ENCODE measurements around the gene UBE2J2. TPM values are rescaled to one million over a fixed set of nuclear protein-coding genes. Genes with fewer than 3 reads are reported as not detected.
A peak's percentile ranks its signal among the peaks of the same experiment; 100 is the strongest.

UBE2J2 gene
- total and polyA plus RNA-seq, 2 of the 13 experiments (the other 11 are each of a cell fraction or from before 2014, with no cell fraction given) = 25.4 to 29.4 TPM

GRCh38 chr1:1231400-1232207 lies 42.0 kb downstream of the UBE2J2 start, which contains the start of gene SDF4 (continued):
- no peak for TF ChIP-seq ISL2 (CRISPR knock-in tag; IDR thresholded peaks at IDR 0.05)
- peak; percentile 92 for TF ChIP-seq GMEB1 (CRISPR knock-in tag; IDR thresholded peaks at IDR 0.05; ENCODE audit: borderline replicate concordance)
- TF ChIP-seq SAP130 (CRISPR knock-in tag; IDR thresholded peaks at IDR 0.05; ENCODE audit: low read depth) = peak; percentile 89
- TF ChIP-seq POLR2AphosphoS5 (IDR thresholded peaks at IDR 0.05; ENCODE audit: low read depth, low read length) = peak; percentile 50
- no peak for TF ChIP-seq FOXK2 (IDR thresholded peaks at IDR 0.05)
- no peak for TF ChIP-seq MBD4 (IDR thresholded peaks at IDR 0.05; ENCODE audit: borderline replicate concordance, low read length)
- no peak for TF ChIP-seq JUNB (CRISPR knock-in tag; IDR thresholded peaks at IDR 0.05; ENCODE audit: borderline replicate concordance)
- no peak; the same call in 1 of the 2 replicates for TF ChIP-seq ZNF672 (CRISPR knock-in tag; IDR thresholded peaks at IDR 0.05)
- peak; percentile 28; the same call in 1 of the 2 replicates for TF ChIP-seq ZNF501 (CRISPR knock-in tag; IDR thresholded peaks at IDR 0.05)
- peak; percentile 75; the same call in 1 of the 2 replicates for TF ChIP-seq ZNF225 (CRISPR knock-in tag; IDR thresholded peaks at IDR 0.05)
- TF ChIP-seq ZNF17 (CRISPR knock-in tag; IDR thresholded peaks at IDR 0.05) = no peak
- 0 out of 2 replicates have a peak, but pooled peaks have one; percentile 60 for TF ChIP-seq CCDC6 (CRISPR knock-in tag; IDR thresholded peaks at IDR 0.05)
- no peak for TF ChIP-seq ATAD3A (CRISPR knock-in tag; IDR thresholded peaks at IDR 0.05)
- no peak for TF ChIP-seq ZNF496 (CRISPR knock-in tag; IDR thresholded peaks at IDR 0.05; ENCODE audit: insufficient replicate concordance)
- TF ChIP-seq MXD3 (CRISPR knock-in tag; IDR thresholded peaks at IDR 0.05) = no peak; the same call in none of the 2 replicates
- TF ChIP-seq EP300 (IDR thresholded peaks at IDR 0.05; ENCODE audit: low read depth in 2 of 2, low read length in 2 of 2) = no peak
- peak; percentile 53; the same call in 1 of the 2 replicates for TF ChIP-seq EP300 (CRISPR knock-in tag; IDR thresholded peaks at IDR 0.05; ENCODE audit: borderline replicate concordance)
- no peak for TF ChIP-seq REST (IDR thresholded peaks at IDR 0.05; ENCODE audit: borderline replicate concordance in 1 of 2, low read depth in 1 of 2, low read length in 2 of 2)
- TF ChIP-seq REL (CRISPR knock-in tag; conservative IDR thresholded peaks at IDR 0.05) = peak; percentile 77; the same call in 1 of the 2 replicates
- no peak for TF ChIP-seq ZBTB4 (CRISPR knock-in tag; IDR thresholded peaks at IDR 0.05; ENCODE audit: borderline replicate concordance)
- TF ChIP-seq ZFP36L1 (CRISPR knock-in tag; IDR thresholded peaks at IDR 0.05) = no peak

Data from HepG2 (cell line).